Large intestine (tissue), 3 donors: ENCODE measurements around the gene NOC4L. TPM values are rescaled to one million over a fixed set of nuclear protein-coding genes. Genes with fewer than 3 reads are reported as not detected.

Source experiments
- DNase-seq, 2 donors: peaks; one replicate each; pipeline versions ENCODE4 v3.0.0 to v3.0.0-alpha.2; 2013
- H3K27ac ChIP-seq: one replicate; pipeline ENCODE4 v1.5.1; 2013; ENCODE audit warnings: low read length
- H3K27me3 ChIP-seq: 2 replicates; pipeline ENCODE4 v1.6.1; 2013; ENCODE audit warnings: low read length; ENCODE audit not compliant: control insufficient read depth, insufficient read depth
- H3K36me3 ChIP-seq: 2 replicates; pipeline ENCODE4 v1.6.1; 2013; ENCODE audit warnings: low read length; ENCODE audit not compliant: control insufficient read depth, insufficient read depth
- H3K4me1 ChIP-seq: one replicate; pipeline ENCODE4 v1.6.1; 2013; ENCODE audit warnings: low read length; ENCODE audit not compliant: control insufficient read depth, insufficient read depth
- H3K4me3 ChIP-seq: one replicate; pipeline ENCODE4 v1.5.1; 2013; ENCODE audit warnings: low read length
- H3K9me3 ChIP-seq: one replicate; pipeline ENCODE4 v1.6.1; 2013; ENCODE audit warnings: mild to moderate bottlenecking, low read depth, low read length, moderate library complexity; ENCODE audit not compliant: control insufficient read depth
- WGBS: methylation state at CpG from one replicate; pipeline ENCODE4 v1.1.5; 2013; ENCODE audit warnings: low lambda C conversion rate; ENCODE audit not compliant: insufficient coverage; 5-methylcytosine and 5-hydroxymethylcytosine counted together
- polyA plus RNA-seq: library from polyadenylated mRNA; unstranded; fragments of 120-200 nt; gene quantifications from one replicate; pipeline ENCODE4 v1.2.1, GENCODE V29; 2013

The NOC4L gene
- polyA plus RNA-seq, 1 donor, result 13.5 TPM

GRCh38 chr12:132163041-132163910, 19.0 kb downstream of the NOC4L start:
- DNase-seq, result no peak
- Histone ChIP-seq H3K9me3 (peaks cover 8% of the 10 kb centered on the region), H3K27ac (no peak overlapping the region), H3K4me3 (no peak overlapping the region), H3K4me1 (no peaks in the 10 kb centered on the region), H3K36me3 (no peaks in the 10 kb centered on the region), H3K27me3 (peaks cover 6% of the 10 kb centered on the region)
- whole genome bisulfite sequencing, result no CpG with 5 or more reads among the region's 26 CpGs

GRCh38 chr12:132163911-132164288, 19.6 kb downstream of the NOC4L start:
- peaks cover 8% of the 10 kb centered on the region for H3K9me3 ChIP-seq
- peaks cover 6% of the 10 kb centered on the region for H3K27me3 ChIP-seq
- H3K27ac ChIP-seq, result no peak overlapping the region
- no peak overlapping the region for H3K4me3 ChIP-seq
- H3K36me3 ChIP-seq, result no peaks in the 10 kb centered on the region
- no peak for DNase-seq
- 80% methylated on average over 1 of the region's 11 CpGs for WGBS
- H3K4me1 ChIP-seq, result no peaks in the 10 kb centered on the region

GRCh38 chr12:132164426-132164825, 20.2 kb downstream of the NOC4L start:
- no peak for DNase-seq
- Histone ChIP-seq H3K4me3 (no peak overlapping the region), H3K36me3 (no peaks in the 10 kb centered on the region), H3K4me1 (no peaks in the 10 kb centered on the region), H3K9me3 (peaks cover 8% of the 10 kb centered on the region), H3K27ac (no peak overlapping the region), H3K27me3 (peaks cover 6% of the 10 kb centered on the region)
- 65% methylated on average over 3 of the region's 7 CpGs for WGBS

GRCh38 chr12:132165584-132165983, 21.3 kb downstream of the NOC4L start:
- Histone ChIP-seq H3K9me3 (peaks cover 8% of the 10 kb centered on the region), H3K4me1 (no peaks in the 10 kb centered on the region), H3K36me3 (no peaks in the 10 kb centered on the region), H3K27ac (no peak overlapping the region), H3K27me3 (peaks cover 6% of the 10 kb centered on the region), H3K4me3 (no peak overlapping the region)
- no peak for DNase-seq
- WGBS, result no CpG with 5 or more reads among the region's 6 CpGs

- Histone ChIP-seq H3K27me3 (peaks cover 6% of the 10 kb centered on the region), H3K27ac (no peak overlapping the region), H3K4me1 (no peaks in the 10 kb centered on the region), H3K36me3 (no peaks in the 10 kb centered on the region), H3K9me3 (peaks cover 7% of the 10 kb centered on the region), H3K4me3 (no peak overlapping the region)
- no peak for DNase-seq
- 83% methylated on average over 2 of the region's 2 CpGs for WGBS
These were observed 21.8 kb downstream of the NOC4L start for GRCh38 chr12:132166093-132166492.

GRCh38 chr12:132166801-132167591, 22.7 kb downstream of the NOC4L start:
- no peaks in the 10 kb centered on the region for H3K4me1 ChIP-seq
- no peak overlapping the region for H3K4me3 ChIP-seq
- peaks cover 6% of the 10 kb centered on the region for H3K27me3 ChIP-seq
- no peak overlapping the region for H3K27ac ChIP-seq
- no peaks in the 10 kb centered on the region for H3K9me3 ChIP-seq
- no peak for DNase-seq
- WGBS, result no CpG with 5 or more reads among the region's 10 CpGs
- H3K36me3 ChIP-seq, result no peaks in the 10 kb centered on the region

GRCh38 chr12:132167611-132168310, 23.5 kb downstream of the NOC4L start:
- WGBS, result no CpG with 5 or more reads among the region's 30 CpGs
- no peak for DNase-seq
- no peak overlapping the region for H3K27ac ChIP-seq
- no peaks in the 10 kb centered on the region for H3K36me3 ChIP-seq
- H3K9me3 ChIP-seq, result no peaks in the 10 kb centered on the region
- H3K4me3 ChIP-seq, result no peak overlapping the region
- H3K27me3 ChIP-seq, result peaks cover 6% of the 10 kb centered on the region
- H3K4me1 ChIP-seq, result no peaks in the 10 kb centered on the region

GRCh38 chr12:132168311-132169031, 24.2 kb downstream of the NOC4L start:
- H3K4me3 ChIP-seq, result no peak overlapping the region
- H3K9me3 ChIP-seq, result no peaks in the 10 kb centered on the region
- H3K27ac ChIP-seq, result no peak overlapping the region
- no peak for DNase-seq
- no peaks in the 10 kb centered on the region for H3K4me1 ChIP-seq
- WGBS, result no CpG with 5 or more reads among the region's 31 CpGs
- H3K36me3 ChIP-seq, result no peaks in the 10 kb centered on the region
- peaks cover 4% of the 10 kb centered on the region for H3K27me3 ChIP-seq

GRCh38 chr12:132169376-132169775, 25.1 kb downstream of the NOC4L start:
- DNase-seq, result no peak
- no peaks in the 10 kb centered on the region for H3K36me3 ChIP-seq
- H3K9me3 ChIP-seq, result no peaks in the 10 kb centered on the region
- no peak overlapping the region for H3K27ac ChIP-seq
- no peak overlapping the region for H3K4me3 ChIP-seq
- peaks cover 6% of the 10 kb centered on the region for H3K27me3 ChIP-seq
- H3K4me1 ChIP-seq, result no peaks in the 10 kb centered on the region
- no CpG with 5 or more reads among the region's 17 CpGs for WGBS
